ENCODE data around the gene SLC5A6. TPM values are rescaled to one million over a fixed set of nuclear protein-coding genes. Genes with fewer than 3 reads are reported as not detected.

Gene SLC5A6
- total and polyA plus RNA-seq, 2 of the 4 experiments (the other 2 are of a cell fraction), result 28.8 to 34.2 TPM

DNA sequence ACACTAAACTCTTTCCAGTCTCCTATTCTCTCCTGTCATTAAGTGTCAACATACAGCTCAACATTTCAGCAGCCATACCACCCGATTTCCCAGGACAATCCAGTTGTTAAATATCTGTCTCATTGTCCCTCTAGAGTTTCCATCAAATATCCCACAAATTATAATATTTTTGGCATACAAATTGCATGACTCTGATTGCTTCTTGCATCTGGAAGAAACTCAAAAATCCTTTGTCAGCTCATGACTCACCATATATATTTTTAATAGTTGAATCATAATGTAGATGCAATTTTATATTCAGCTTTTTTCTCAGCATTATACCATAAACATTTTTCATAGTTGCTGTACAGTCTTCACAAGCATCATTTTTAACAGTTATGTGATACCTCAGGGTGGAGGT lies 43.6 kb upstream of the SLC5A6 start:
- TF ChIP-seq RCOR1 (IDR thresholded peaks at IDR 0.05; ENCODE audit: insufficient replicate concordance, low read length), result no peak
- no peak for TF ChIP-seq SMC3 (IDR thresholded peaks at IDR 0.05; ENCODE audit: low read depth, low read length)
- TF ChIP-seq MAFK (IDR thresholded peaks at IDR 0.05; ENCODE audit: low read depth, low read length), result 0 out of 2 replicates have a peak, but pooled peaks have one; percentile 9
- peak; percentile 63 for TF ChIP-seq FOS (IDR thresholded peaks at IDR 0.05; ENCODE audit: low read depth, low read length)
- no peak for TF ChIP-seq RFX5 (IDR thresholded peaks at IDR 0.05; ENCODE audit: low read depth, low read length)
- TF ChIP-seq, protein P1, sequence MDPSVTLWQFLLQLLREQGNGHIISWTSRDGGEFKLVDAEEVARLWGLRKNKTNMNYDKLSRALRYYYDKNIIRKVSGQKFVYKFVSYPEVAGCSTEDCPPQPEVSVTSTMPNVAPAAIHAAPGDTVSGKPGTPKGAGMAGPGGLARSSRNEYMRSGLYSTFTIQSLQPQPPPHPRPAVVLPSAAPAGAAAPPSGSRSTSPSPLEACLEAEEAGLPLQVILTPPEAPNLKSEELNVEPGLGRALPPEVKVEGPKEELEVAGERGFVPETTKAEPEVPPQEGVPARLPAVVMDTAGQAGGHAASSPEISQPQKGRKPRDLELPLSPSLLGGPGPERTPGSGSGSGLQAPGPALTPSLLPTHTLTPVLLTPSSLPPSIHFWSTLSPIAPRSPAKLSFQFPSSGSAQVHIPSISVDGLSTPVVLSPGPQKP (IDR thresholded peaks at IDR 0.05; ENCODE audit: borderline replicate concordance, low read depth, low read length), result no peak
- WGBS, 2 experiments (ENCODE audit: extremely low coverage in 2 of 2, insufficient read length in 1 of 2), result 0% methylated on average over 1 of the region's 1 CpG; no CpG with 5 or more reads in 1 of the 2 experiments
- no TSS peak for BruUV-seq (replicated peaks)

More for the DNA sequence above, 43.6 kb upstream of the SLC5A6 start:
- no peak overlapping the region for H3K14ac ChIP-seq (replicated peaks; ENCODE audit: low read depth, low read length)
- no peak overlapping the region for H3K4me3 ChIP-seq (ENCODE audit: insufficient read depth, low read depth, low read length)
- 0 out of 2 replicates have a peak overlapping the region, but pooled peaks have one; percentile 4 for H3K23ac ChIP-seq (ENCODE audit: low read depth, low read length)
- no peak overlapping the region for H3K9ac ChIP-seq (ENCODE audit: low read depth, low read length)
- dilution Hi-C loops (cut with HindIII; ENCODE audit: low sequenced_read_pairs, unreplicated experiment) (no loop called here), in situ Hi-C loops (cut with MboI; ENCODE audit: low sequenced_read_pairs) (no loop called here), intact Hi-C loops (cut with micrococcal nuclease) (no loop called here)
- H4K8ac ChIP-seq (ENCODE audit: low read depth in 2 of 2, low read length in 2 of 2), result no peak overlapping the region
- H3K79me1 ChIP-seq (ENCODE audit: low read depth in 1 of 2, low read length in 2 of 2), result no peaks in the 10 kb centered on the region
- peak; percentile 67 for DNase-seq
- ChIA-PET POLR2A (ENCODE audit: unreplicated experiment) (no interaction called here), CTCF (interaction anchor here (0.7 to 1.6 kb wide), 3 partner anchors 9 to 47 kb away, joined by 3 to 6 read pairs (median 4); no protein-coding TSS in a partner anchor)
- H2AFZ ChIP-seq (replicated peaks; ENCODE audit: low read length, poor library complexity), result no peak overlapping the region
- no peak overlapping the region for H3K4ac ChIP-seq (ENCODE audit: low read depth, low read length)
- peak; percentile 54 for ATAC-seq (ENCODE audit: low read depth)
- H3K9me1 ChIP-seq (ENCODE audit: insufficient read depth, low read length), result peaks cover 9% of the 10 kb centered on the region; the same call in 1 of the 2 replicates
- H2BK20ac ChIP-seq (ENCODE audit: low read depth, low read length), result no peak overlapping the region
- H3K27ac ChIP-seq (ENCODE audit: insufficient read depth, low read length), result no peak overlapping the region
- H3K56ac ChIP-seq (ENCODE audit: extremely low read depth, insufficient read depth, low read length), result no peak overlapping the region
- H4K91ac ChIP-seq (ENCODE audit: insufficient read depth, low read depth, low read length), result no peak overlapping the region
- H2BK5ac ChIP-seq (ENCODE audit: low read depth, low read length, poor library complexity, severe bottlenecking), result no peak overlapping the region
- H2AK5ac ChIP-seq (ENCODE audit: low read depth, low read length), result no peak overlapping the region
- no peaks in the 10 kb centered on the region for H3K9me3 ChIP-seq (ENCODE audit: control insufficient read depth, insufficient read depth, low read length)
- peaks cover 40% of the 10 kb centered on the region for H3K27me3 ChIP-seq (ENCODE audit: control insufficient read depth, insufficient read depth, low read length)
- H2AK9ac ChIP-seq (replicated peaks; ENCODE audit: low read depth, low read length, poor library complexity), result no peak overlapping the region
- no peak overlapping the region for H4K5ac ChIP-seq (ENCODE audit: low read depth, low read length)
- H4K20me1 ChIP-seq (ENCODE audit: insufficient read depth, low read length), result no peaks in the 10 kb centered on the region
- H3K18ac ChIP-seq (ENCODE audit: low read depth, low read length), result no peak overlapping the region
- no peaks in the 10 kb centered on the region for H3K36me3 ChIP-seq (ENCODE audit: control insufficient read depth, insufficient read depth, low read length)
- peaks cover 6% of the 10 kb centered on the region for H3K4me1 ChIP-seq (ENCODE audit: control insufficient read depth, insufficient read depth, low read length)
- no peak overlapping the region for H3K4me2 ChIP-seq (ENCODE audit: low read depth, low read length)
- no peak overlapping the region for H2BK120ac ChIP-seq (ENCODE audit: low read depth, low read length)
- no peak overlapping the region for H2BK15ac ChIP-seq (ENCODE audit: low read depth, low read length)

Measured in IMR-90 (cell line).